Stimulated activated CD4-positive, alpha-beta T cell treated with anti-CD3 and anti-CD28 coated beads, Interleukin-15, amount 100 ng/mL, for 48 hours (primary cell): ENCODE results near the gene ATP9B.
"Not testable (repeated sequence)": the region's sequence is repeated elsewhere in the genome, so short reads cannot be mapped to it uniquely, and the experiment has no call there.

ENCODE experiments used
- DNase-seq, 2 donors: peaks; one replicate each; pipeline ENCODE4 v3.0.0-alpha.2; 2020; ENCODE audit warnings: low read depth in 2 of 2

The ATP9B gene

GRCh38 chr18:79071503-79072210, 2.5 kb downstream of the ATP9B start:
- DNase-seq = no peak

DNA sequence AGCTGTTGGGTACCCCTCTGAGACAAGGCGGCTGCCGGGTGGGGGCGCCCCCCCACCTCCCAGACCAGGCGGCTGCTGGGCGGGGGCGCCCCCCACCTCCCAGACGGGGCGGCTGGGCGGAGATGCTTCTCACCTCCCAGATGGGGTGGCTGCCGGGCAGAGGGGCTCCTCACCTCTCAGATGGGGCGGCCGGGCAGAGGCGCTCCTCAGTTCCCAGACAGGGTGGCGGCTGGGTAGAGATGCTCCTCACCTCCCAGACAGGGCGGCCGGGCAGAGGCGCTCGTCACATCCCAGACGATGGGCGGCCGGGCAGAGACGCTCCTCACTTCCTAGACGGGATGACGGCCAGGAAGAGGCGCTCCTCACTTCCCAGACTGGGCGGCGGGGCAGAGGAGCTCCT, 3.5 kb downstream of the ATP9B start:
- DNase-seq = not testable (repeated sequence)

DNA sequence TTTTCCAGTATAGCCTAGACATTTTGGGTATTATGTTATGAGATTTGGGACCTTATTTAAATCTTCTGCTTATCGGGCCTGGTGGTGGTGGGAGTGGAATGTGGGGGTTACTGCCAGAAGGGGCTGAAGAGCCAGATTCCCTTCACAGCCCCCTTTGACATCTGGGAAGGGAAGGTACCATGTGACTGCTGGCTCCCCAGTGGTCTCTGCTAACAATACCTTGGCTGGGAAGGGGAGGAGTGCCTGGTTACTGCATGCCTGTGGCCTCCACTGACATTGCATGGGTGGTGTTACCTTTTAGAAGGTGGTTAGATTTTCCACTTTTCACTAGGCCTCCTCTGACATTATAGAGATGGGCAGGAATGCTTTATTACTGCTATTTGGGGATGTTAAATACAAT, 8.0 kb downstream of the ATP9B start:
- no peak for DNase-seq

DNA sequence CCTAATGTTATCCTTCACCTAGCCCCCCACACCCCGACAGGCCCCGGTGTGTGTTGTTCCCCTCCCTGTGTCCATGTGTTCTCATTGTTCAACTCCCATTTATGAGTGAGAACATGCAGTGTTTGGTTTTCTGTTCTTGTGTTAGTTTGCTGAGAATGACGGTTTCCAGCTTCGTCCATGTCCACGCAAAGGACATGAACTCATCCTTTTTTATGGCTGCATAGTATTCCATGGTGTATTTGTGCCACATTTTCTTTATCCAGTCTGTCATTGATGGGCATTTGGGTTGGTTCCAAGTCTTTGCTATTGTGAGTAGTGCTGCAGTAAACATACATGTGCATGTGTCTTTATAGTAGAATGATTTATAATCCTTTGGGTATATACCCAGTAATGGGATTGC, 9.6 kb downstream of the ATP9B start:
- not testable (repeated sequence) for DNase-seq

DNA sequence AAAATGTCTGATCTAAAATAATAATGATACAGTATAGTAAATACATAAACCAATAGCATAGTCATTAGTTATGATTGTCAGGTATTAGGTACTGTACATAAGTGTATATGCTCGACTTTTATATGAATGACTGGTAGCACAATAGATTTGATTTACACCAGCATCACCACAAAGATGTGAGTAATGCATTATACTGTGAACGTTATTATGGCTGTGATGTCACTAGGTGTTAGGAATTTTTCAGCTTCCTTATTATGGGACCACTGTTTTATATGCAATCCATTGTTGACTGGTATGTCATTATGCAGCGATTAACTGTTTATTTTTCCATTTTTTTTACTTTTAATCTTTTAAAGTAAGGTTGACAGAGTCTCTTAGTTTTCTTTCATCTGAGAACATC, 23.7 kb downstream of the ATP9B start:
- DNase-seq = no peak

DNA sequence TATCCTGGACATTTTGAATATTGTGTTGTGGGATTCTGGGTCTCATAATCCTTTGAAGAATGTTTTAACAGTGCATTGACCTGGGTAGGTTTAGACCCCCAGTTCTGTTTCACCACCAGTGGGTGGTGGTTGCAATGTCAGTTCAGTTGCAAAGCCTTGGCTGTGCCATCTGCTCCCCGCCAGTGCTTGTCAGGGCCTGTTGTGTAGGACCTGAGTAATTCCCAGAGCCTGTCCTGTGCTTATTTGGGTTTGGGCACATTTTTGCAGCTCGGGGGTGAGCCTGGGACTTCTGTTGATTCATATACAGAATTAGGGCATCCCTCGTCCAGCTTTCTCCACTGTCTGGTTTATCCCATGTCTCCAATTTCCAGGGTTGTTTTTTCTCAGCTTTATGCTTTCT, 24.8 kb downstream of the ATP9B start:
- DNase-seq = no peak

GRCh38 chr18:79095216-79095615, 26.0 kb downstream of the ATP9B start:
- DNase-seq = no peak

DNA sequence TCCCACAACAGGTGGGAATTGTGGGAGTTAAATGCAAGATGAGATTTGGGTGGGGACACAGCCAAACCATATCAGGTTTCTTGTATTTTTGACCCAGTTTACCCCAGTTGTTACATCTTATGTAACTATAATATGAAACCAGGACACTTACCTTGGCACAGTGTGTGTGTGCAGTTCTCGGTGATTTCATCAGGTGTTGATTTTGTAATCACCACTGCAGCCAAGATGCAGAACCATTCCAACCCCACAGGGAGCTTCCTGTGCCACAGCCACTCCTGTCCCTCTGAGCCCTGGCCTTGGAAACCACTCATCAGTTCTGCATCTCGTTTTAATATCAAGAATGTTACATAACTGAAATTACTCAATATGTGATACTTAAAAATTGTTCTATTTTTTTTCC, 31.8 kb downstream of the ATP9B start:
- no peak for DNase-seq

- no peak for DNase-seq
Measured at GRCh38 chr18:79102886-79103285, 33.7 kb downstream of the ATP9B start.

DNA sequence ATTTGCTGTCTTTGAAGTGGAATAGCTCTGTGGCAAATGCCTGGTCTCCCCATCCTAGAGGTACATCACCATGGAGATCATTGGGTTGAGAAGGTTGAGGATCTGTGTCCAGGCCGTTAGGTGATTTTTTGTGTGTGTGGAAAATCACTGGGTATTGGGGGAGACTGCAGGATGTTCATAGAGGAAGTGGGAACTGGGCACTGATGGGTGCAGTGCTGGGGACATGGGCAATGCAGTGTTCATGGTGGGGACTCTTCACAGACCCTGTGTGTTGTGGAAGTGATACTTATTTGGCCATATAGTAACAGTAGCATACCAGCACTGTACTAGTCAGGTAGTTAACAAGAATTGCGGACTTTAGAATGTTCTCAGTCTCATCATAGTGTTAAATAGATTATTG, 34.9 kb downstream of the ATP9B start:
- DNase-seq = no peak

DNA sequence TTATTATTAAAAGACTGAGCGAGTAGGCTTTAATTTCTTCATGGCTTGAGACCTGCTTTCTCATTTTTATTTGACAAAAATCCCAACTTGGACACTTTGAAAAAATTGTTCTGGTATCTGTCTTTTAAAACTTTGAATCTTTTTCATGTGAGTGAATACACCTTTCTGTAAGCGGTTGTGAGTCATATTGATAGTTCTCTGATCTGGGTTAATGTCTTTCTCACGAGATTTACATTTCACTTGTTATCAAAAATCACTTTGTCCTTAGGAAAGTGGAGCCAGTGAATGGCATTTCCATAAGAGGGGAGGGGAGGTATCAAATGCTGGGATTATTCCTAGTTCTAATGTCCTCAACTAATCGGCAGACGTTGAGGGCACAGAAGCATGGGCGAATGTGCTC, 36.3 kb downstream of the ATP9B start:
- no peak for DNase-seq

- DNase-seq = no peak
Measured at GRCh38 chr18:79106084-79106483, 36.9 kb downstream of the ATP9B start.

DNA sequence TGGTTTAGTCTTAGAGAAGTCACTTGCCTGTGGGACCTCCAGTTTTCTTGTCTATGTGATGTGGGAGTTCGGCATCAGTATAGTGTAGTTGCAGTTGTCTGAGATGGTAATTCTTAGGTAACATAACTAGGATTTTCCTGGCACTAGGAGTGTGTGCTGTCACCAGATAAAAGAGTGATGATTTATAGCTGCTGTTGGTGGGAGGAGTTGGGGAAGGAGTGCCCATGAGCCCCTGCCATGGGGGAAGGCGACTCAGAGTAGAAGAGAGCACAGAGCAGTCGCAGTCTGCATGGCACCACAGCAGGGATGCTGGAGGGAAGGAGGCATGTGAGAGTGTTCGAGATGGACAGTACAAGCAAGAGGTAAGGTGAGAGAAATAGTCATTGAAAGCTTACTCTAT, 38.7 kb downstream of the ATP9B start:
- no peak for DNase-seq

GRCh38 chr18:79108549-79109215, 39.5 kb downstream of the ATP9B start:
- DNase-seq = no peak

GRCh38 chr18:79111483-79111882, 42.3 kb downstream of the ATP9B start:
- DNase-seq = no peak

DNA sequence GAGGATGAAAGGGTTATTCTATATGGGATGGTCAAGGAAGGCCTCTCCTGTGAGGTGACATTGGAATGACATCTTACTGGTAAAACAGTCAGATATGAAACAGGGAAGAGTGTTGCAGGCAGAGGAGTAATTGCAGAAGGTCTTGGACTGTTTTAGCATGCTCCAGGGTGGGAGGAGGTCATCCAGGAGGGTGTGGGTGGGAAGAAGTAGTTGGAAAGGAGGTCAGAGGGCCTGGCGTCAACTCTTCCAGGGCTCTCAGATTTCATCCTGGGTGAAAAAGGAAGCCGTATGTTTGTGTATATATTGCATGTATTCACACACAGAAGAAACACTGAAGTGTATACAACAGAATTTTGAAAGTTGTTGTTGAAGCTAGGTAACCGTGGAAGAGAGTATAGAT, 48.2 kb downstream of the ATP9B start:
- no peak for DNase-seq

DNA sequence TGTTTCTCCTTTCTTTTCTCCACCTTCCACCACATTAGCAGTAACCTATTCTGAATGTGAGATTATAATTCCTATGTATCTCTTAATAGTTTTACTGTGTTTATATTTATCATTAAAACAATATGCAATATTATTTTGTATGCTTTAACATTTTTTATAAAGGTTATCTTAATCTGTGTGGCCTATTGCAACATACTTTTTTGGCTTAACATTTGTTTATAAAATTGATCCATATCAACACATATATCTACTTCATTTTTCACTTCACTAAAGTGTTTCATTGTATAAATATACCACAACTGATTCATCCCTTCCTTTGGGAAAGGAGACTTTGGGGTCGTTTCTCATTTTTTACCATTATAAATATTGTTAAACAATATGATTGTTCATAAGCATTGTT, 48.6 kb downstream of the ATP9B start:
- no peak for DNase-seq

DNA sequence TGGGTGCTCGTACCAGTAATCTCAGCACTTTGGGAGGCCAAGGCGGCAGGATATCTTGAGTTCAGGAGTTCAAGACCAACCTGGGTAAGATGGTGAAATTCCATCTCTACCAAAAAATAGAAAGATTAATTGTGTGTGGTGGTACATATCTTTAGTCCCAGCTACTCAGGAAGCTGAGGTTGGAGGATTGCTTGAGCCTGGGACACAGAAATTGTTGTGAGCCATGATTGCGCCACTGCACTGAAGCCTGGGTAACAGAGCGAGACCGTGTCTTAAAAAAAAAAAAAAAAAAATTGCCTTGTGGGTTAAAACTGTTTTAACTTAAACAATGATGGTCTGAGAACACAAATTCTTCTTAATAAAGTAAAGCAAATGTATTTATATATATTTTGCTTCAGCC, 49.6 kb downstream of the ATP9B start:
- no peak for DNase-seq

GRCh38 chr18:79121746-79122474, 52.7 kb downstream of the ATP9B start:
- DNase-seq = no peak

- no peak for DNase-seq
Measured at GRCh38 chr18:79123948-79124347, 54.8 kb downstream of the ATP9B start.

DNA sequence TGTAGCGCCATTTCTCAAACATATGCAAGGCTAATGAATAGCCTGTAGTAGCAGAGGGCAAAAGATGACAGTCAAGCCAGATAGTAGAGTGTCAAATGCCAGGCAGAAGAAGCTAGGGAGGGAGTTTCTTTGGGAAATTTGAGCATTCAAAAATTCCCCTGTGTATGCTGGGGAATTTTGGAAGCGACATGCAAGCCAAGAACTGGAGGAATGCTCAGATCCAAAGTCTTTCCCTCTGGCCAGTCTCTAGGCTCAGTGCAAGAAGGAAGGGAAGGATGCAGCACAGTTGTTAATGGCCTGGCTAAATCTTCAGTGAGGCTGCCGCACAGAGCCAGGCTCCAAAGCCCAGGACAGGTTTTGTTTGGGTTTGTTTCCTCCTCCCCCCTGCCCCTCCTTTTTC, 59.9 kb downstream of the ATP9B start:
- DNase-seq = no peak

GRCh38 chr18:79133724-79134123, 64.5 kb downstream of the ATP9B start:
- DNase-seq = no peak

- DNase-seq = no peak
Measured at GRCh38 chr18:79135924-79136323, 66.7 kb downstream of the ATP9B start.
